ENCODE results near the gene MGMT. TPM values are rescaled to one million over a fixed set of nuclear protein-coding genes. Genes with fewer than 3 reads are reported as not detected.

The MGMT gene
- total and polyA plus RNA-seq, 2 experiments from 2014 or later, result 19.3 to 21.9 TPM

GRCh38 chr10:129725482-129725881 is 258.4 kb downstream of the MGMT start (continued):
- no peak for TF ChIP-seq CTCF (conservative IDR thresholded peaks at IDR 0.05; ENCODE audit: low read depth in 2 of 2)
- TF ChIP-seq NANOG (IDR thresholded peaks at IDR 0.05; ENCODE audit: borderline replicate concordance), result no peak
- no peak for TF ChIP-seq JUNB (IDR thresholded peaks at IDR 0.05; ENCODE audit: unreplicated experiment)
- TF ChIP-seq CREB1 (CRISPR knock-in tag; IDR thresholded peaks at IDR 0.05; ENCODE audit: low read depth), result no peak
- TF ChIP-seq EZH2phosphoT487 (IDR thresholded peaks at IDR 0.05; ENCODE audit: unreplicated experiment), result no peak
- TF ChIP-seq ETS1 (IDR thresholded peaks at IDR 0.05), result no peak
- no peak for TF ChIP-seq REST (IDR thresholded peaks at IDR 0.05; ENCODE audit: unreplicated experiment)

GRCh38 chr10:129725890-129726631 is 259.0 kb downstream of the MGMT start:
- H3K4me1 ChIP-seq (ENCODE audit: insufficient read depth), result peaks cover 6% of the 10 kb centered on the region
- no peak for DNase-seq (ENCODE audit: low spot score)
- peaks cover 1% of the 10 kb centered on the region for H3K27me3 Mint-ChIP-seq (ENCODE audit: insufficient read depth, low read depth, poor library complexity)
- no peak for TF ChIP-seq ZNF462 (CRISPR knock-in tag; IDR thresholded peaks at IDR 0.05)
- no peak for TF ChIP-seq NANOG (IDR thresholded peaks at IDR 0.05; ENCODE audit: borderline replicate concordance)
- TF ChIP-seq ZNF331 (CRISPR knock-in tag; IDR thresholded peaks at IDR 0.05; ENCODE audit: low read depth), result no peak
- no peak for TF ChIP-seq EZH2phosphoT487 (IDR thresholded peaks at IDR 0.05; ENCODE audit: unreplicated experiment)
- no peak for TF ChIP-seq STAT1 (IDR thresholded peaks at IDR 0.05; ENCODE audit: unreplicated experiment)
- no peak for TF ChIP-seq JUNB (IDR thresholded peaks at IDR 0.05; ENCODE audit: unreplicated experiment)
- TF ChIP-seq POLR2AphosphoS5 (IDR thresholded peaks at IDR 0.05; ENCODE audit: low read depth), result no peak

More at GRCh38 chr10:129725890-129726631, 259.0 kb downstream of the MGMT start:
- H3K27me3 ChIP-seq (ENCODE audit: insufficient read depth), result no peaks in the 10 kb centered on the region
- H3K27ac ChIP-seq (ENCODE audit: low read depth), result no peak overlapping the region
- no peaks in the 10 kb centered on the region for H3K36me3 ChIP-seq (ENCODE audit: insufficient read depth)
- no peaks in the 10 kb centered on the region for H3F3A ChIP-seq (replicated peaks; ENCODE audit: low read depth)
- no peak overlapping the region for H3K4me2 ChIP-seq
- no peak overlapping the region for H3K4me3 ChIP-seq
- no peak overlapping the region for H3K4me3 Mint-ChIP-seq
- H3K79me2 ChIP-seq (replicated peaks; ENCODE audit: insufficient read depth), result no peaks in the 10 kb centered on the region
- H3K4me1 Mint-ChIP-seq, result peaks cover 10% of the 10 kb centered on the region; the same call in 2 of the 3 replicates
- H3K36me3 Mint-ChIP-seq (ENCODE audit: low read depth), result peaks cover 25% of the 10 kb centered on the region; the same call in 2 of the 3 replicates
- peaks cover 26% of the 10 kb centered on the region for H3K9me3 Mint-ChIP-seq
- no peak for ATAC-seq
- no peaks in the 10 kb centered on the region; the same call in 1 of the 2 replicates for H4K20me1 ChIP-seq (replicated peaks; ENCODE audit: insufficient read depth)
- no peak overlapping the region for H2AFZ ChIP-seq
- H3K27ac Mint-ChIP-seq, result no peak overlapping the region
- H3K9me2 ChIP-seq (ENCODE audit: insufficient read depth), result no peaks in the 10 kb centered on the region
